Tibial artery (tissue), 4 donors: ENCODE results near the gene NUTM2E.
"Not testable (repeated sequence)": the region's sequence is repeated elsewhere in the genome, so short reads cannot be mapped to it uniquely, and the experiment has no call there.

Experiments used
- DNase-seq, 2 donors: peaks; one replicate each; pipeline ENCODE4 v3.0.0-alpha.2; 2019
- H3K27ac ChIP-seq, 2 donors: fragments of 200-600 bp; sonication (generic) in 1 of 2; 1 replicate in 1 of 2; 2 replicates in 1 of 2; pipeline ENCODE4 v1.5.1; 2018 to 2019; ENCODE audit warnings: mild to moderate bottlenecking in 1 of 2
- H3K27me3 ChIP-seq, 2 donors: fragments of 200-600 bp; sonication (generic) in 1 of 2; one replicate each; pipeline versions ENCODE4 v1.5.1 to v1.6.0; 2016 to 2019
- H3K36me3 ChIP-seq, 3 donors: fragments of 200-600 bp; sonication (generic) in 2 of 3; one replicate each; pipeline ENCODE4 v1.5.1; 2016 to 2019; ENCODE audit warnings: mild to moderate bottlenecking in 2 of 3
- H3K4me1 ChIP-seq, 4 donors: fragments of 200-600 bp; sonication (generic) in 2 of 4; 1 replicate in 3 of 4; 2 replicates in 1 of 4; pipeline ENCODE4 v1.5.1; 2016 to 2019
- H3K4me3 ChIP-seq, 2 donors: fragments of 200-600 bp; sonication (generic) in 1 of 2; 1 replicate in 1 of 2; 2 replicates in 1 of 2; pipeline ENCODE4 v1.5.1; 2018 to 2019; ENCODE audit warnings: mild to moderate bottlenecking in 2 of 2
- H3K9me3 ChIP-seq, 3 donors: fragments of 200-600 bp; sonication (generic) in 1 of 3; one replicate each; pipeline ENCODE4 v1.5.1; 2016 to 2019
- CTCF ChIP-seq, 2 experiments: fragments of 200-600 bp in 1 of 2; fragments of 450-650 bp in 1 of 2; IDR thresholded peaks; one replicate each; pipeline ENCODE4 v1.5.1; 2017 to 2019; ENCODE audit warnings: antibody characterized with exemption in 2 of 2, mild to moderate bottlenecking in 1 of 2, moderate library complexity in 1 of 2
- intact Hi-C: fragments of 100-400 bp; cut with DNase I; formaldehyde crosslinking; loops from one replicate; pipeline ENCODE4 v1.15.0; 2023; ENCODE audit warnings: low total_unique reads

Gene NUTM2E

GRCh38 chr10:79826496-79827215 lies at the start of gene NUTM2E:
Gene NUTM2E (plus strand): TSS chr10:79826739. CDS start chr10:79841741, 15,002 bp downstream.
- H3K36me3 ChIP-seq, intact Hi-C loops, H3K9me3 ChIP-seq, H3K27me3 ChIP-seq: not testable (repeated sequence)
- Histone ChIP-seq H3K4me3 (peak within 1 kb of the TSS; percentile 58 to 63), H3K27ac (peak within 1 kb of the TSS; percentile 82 to 83), H3K4me1 (peaks cover 0 to 12% (median 2%) of the 10 kb centered on the region in 4 donors)
- peak; percentile 84 to 92 for DNase-seq

GRCh38 chr10:79777997-79778396 lies 48.5 kb upstream of the NUTM2E start:
- H3K4me3 ChIP-seq, H3K27me3 ChIP-seq, H3K27ac ChIP-seq, H3K4me1 ChIP-seq, H3K9me3 ChIP-seq, DNase-seq, H3K36me3 ChIP-seq, intact Hi-C loops: not testable (repeated sequence)

GRCh38 chr10:79779310-79779938 lies 47.1 kb upstream of the NUTM2E start:
- H3K9me3 ChIP-seq, H3K27me3 ChIP-seq, intact Hi-C loops, H3K27ac ChIP-seq, H3K4me1 ChIP-seq, H3K4me3 ChIP-seq, H3K36me3 ChIP-seq: not testable (repeated sequence)
- peak; percentile 67 to 80 for DNase-seq
- TF ChIP-seq CTCF (IDR thresholded peaks at IDR 0.05), result peak; percentile 50 to 64

- intact Hi-C loops, H3K4me3 ChIP-seq, H3K27ac ChIP-seq, H3K36me3 ChIP-seq, H3K9me3 ChIP-seq, H3K4me1 ChIP-seq, H3K27me3 ChIP-seq, DNase-seq: not testable (repeated sequence)
Measured at GRCh38 chr10:79779992-79780391, 46.5 kb upstream of the NUTM2E start.

- H3K9me3 ChIP-seq, H3K36me3 ChIP-seq, H3K27me3 ChIP-seq, H3K27ac ChIP-seq, H3K4me3 ChIP-seq, intact Hi-C loops, DNase-seq, H3K4me1 ChIP-seq: not testable (repeated sequence)
Measured at GRCh38 chr10:79781584-79781983, 45.0 kb upstream of the NUTM2E start.

- H3K9me3 ChIP-seq, DNase-seq, H3K36me3 ChIP-seq, H3K4me1 ChIP-seq, H3K27me3 ChIP-seq, H3K27ac ChIP-seq, H3K4me3 ChIP-seq, intact Hi-C loops: not testable (repeated sequence)
Measured at GRCh38 chr10:79787455-79787952, 39.0 kb upstream of the NUTM2E start.

GRCh38 chr10:79789351-79789750 lies 37.2 kb upstream of the NUTM2E start:
- H3K36me3 ChIP-seq, H3K4me3 ChIP-seq, DNase-seq, H3K27ac ChIP-seq, H3K27me3 ChIP-seq, H3K4me1 ChIP-seq, intact Hi-C loops, H3K9me3 ChIP-seq: not testable (repeated sequence)

- H3K27me3 ChIP-seq, H3K4me1 ChIP-seq, H3K36me3 ChIP-seq, H3K9me3 ChIP-seq, DNase-seq, intact Hi-C loops, H3K27ac ChIP-seq, H3K4me3 ChIP-seq: not testable (repeated sequence)
Measured at GRCh38 chr10:79791906-79792517, 34.5 kb upstream of the NUTM2E start.

- H3K36me3 ChIP-seq, H3K27me3 ChIP-seq, H3K27ac ChIP-seq, H3K4me3 ChIP-seq, H3K4me1 ChIP-seq, intact Hi-C loops, H3K9me3 ChIP-seq, DNase-seq: not testable (repeated sequence)
- TF ChIP-seq CTCF (IDR thresholded peaks at IDR 0.05), result peak in 1 of 2 experiments; percentile 20
Measured at GRCh38 chr10:79799337-79799736, 27.2 kb upstream of the NUTM2E start.

GRCh38 chr10:79805857-79806256 lies 20.7 kb upstream of the NUTM2E start:
- DNase-seq, intact Hi-C loops, H3K36me3 ChIP-seq, H3K4me3 ChIP-seq, H3K9me3 ChIP-seq, H3K27ac ChIP-seq, H3K4me1 ChIP-seq, H3K27me3 ChIP-seq: not testable (repeated sequence)

GRCh38 chr10:79811895-79812294 lies 14.6 kb upstream of the NUTM2E start:
- H3K27me3 ChIP-seq, DNase-seq, H3K4me3 ChIP-seq, H3K36me3 ChIP-seq, H3K9me3 ChIP-seq, intact Hi-C loops, H3K27ac ChIP-seq, H3K4me1 ChIP-seq: not testable (repeated sequence)

- H3K27ac ChIP-seq, H3K9me3 ChIP-seq, H3K36me3 ChIP-seq, DNase-seq, H3K4me1 ChIP-seq, H3K4me3 ChIP-seq, intact Hi-C loops, H3K27me3 ChIP-seq: not testable (repeated sequence)
Measured at GRCh38 chr10:79816290-79816689, 10.2 kb upstream of the NUTM2E start.
